Uterus (tissue), 4 donors: ENCODE results near the gene ZNF423. TPM values are rescaled to one million over a fixed set of nuclear protein-coding genes. Genes with fewer than 3 reads are reported as not detected.

Source experiments
- DNase-seq, 2 donors: peaks; one replicate each; pipeline ENCODE4 v3.0.0-alpha.2; 2019 to 2020
- H3K27ac ChIP-seq, 2 donors: fragments of 200-600 bp; sonication (generic); 1 replicate in 1 of 2; 2 replicates in 1 of 2; pipeline ENCODE4 v1.5.1; 2016 to 2018
- H3K27me3 ChIP-seq, 2 donors: fragments of 200-600 bp; sonication (generic); one replicate each; pipeline ENCODE4 v1.5.1; 2018 to 2019; ENCODE audit warnings: control low read depth in 1 of 2
- H3K36me3 ChIP-seq, 2 donors: fragments of 200-600 bp; sonication (generic); one replicate each; pipeline ENCODE4 v1.5.1; 2019; ENCODE audit warnings: control low read depth in 1 of 2
- H3K4me1 ChIP-seq, 2 donors: fragments of 200-600 bp; sonication (generic); one replicate each; pipeline ENCODE4 v1.5.1; 2018 to 2019; ENCODE audit warnings: control low read depth in 1 of 2
- H3K4me3 ChIP-seq, 2 donors: fragments of 200-600 bp; sonication (generic); 1 replicate in 1 of 2; 2 replicates in 1 of 2; pipeline ENCODE4 v1.5.1; 2018 to 2019; ENCODE audit warnings: mild to moderate bottlenecking in 1 of 2
- H3K9me3 ChIP-seq, 2 donors: fragments of 200-600 bp; sonication (generic); one replicate each; pipeline ENCODE4 v1.5.1; 2019; ENCODE audit warnings: control low read depth in 1 of 2
- POLR2A ChIP-seq, 2 donors: fragments of 450-650 bp; IDR thresholded peaks; one replicate each; pipeline ENCODE4 v1.6.1; 2016; ENCODE audit warnings: antibody characterized with exemption in 2 of 2, mild to moderate bottlenecking in 1 of 2, moderate library complexity in 1 of 2
- intact Hi-C: fragments of 100-400 bp; cut with DNase I; formaldehyde crosslinking; loops from one replicate; pipeline ENCODE4 v1.15.1; 2023; ENCODE audit warnings: low total_unique reads
- total RNA-seq, 4 donors: library from RNA; depleted of rRNA in 3 of 4; stranded (reverse); fragments of >200 nt in 3 of 4; gene quantifications; one replicate each; pipeline versions ENCODE4 v1.1.0 to v1.2.4, GENCODE V29; 2014 to 2023
- TF ChIP-seq, protein P1 (sequence below), 4 experiments: fragments of 200-600 bp in 2 of 4; fragments of 450-650 bp in 2 of 4; sonication (generic) in 2 of 4; IDR thresholded peaks; one replicate each; pipeline ENCODE4 v1.5.1; 2016 to 2019; ENCODE audit warnings: antibody characterized with exemption in 4 of 4, mild to moderate bottlenecking in 2 of 4, moderate library complexity in 1 of 4
- donor health status: DM: yes; HTN: yes; CAD: no.

The ZNF423 gene
- total RNA-seq, 4 donors from 2014 or later, result 7.1 to 33.5 (median 14.7) TPM

DNA sequence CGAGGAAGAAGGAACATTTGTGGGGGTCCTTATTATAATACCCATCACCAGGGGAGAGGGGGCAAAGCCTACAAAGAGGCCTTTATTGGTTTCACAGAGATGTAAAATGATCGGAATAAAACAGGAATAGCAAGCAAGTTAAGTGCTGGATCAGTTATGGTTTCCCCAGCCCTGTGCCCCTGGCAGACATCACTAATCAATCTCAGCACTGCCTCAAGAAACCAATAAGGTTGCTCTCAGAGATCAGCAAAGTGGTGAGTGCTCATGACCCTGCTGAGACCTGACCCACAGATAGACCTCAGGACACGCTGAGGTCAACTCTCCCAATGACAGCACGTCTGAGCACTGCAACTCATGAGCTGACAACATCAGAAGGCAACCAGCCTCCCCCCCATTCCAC lies 66.3 kb downstream of the ZNF423 start:
- intact Hi-C loops, result no loop called here
- H3K4me3 ChIP-seq, result no peak overlapping the region
- no peaks in the 10 kb centered on the region for H3K36me3 ChIP-seq
- H3K9me3 ChIP-seq, result no peaks in the 10 kb centered on the region
- peaks cover 3% of the 10 kb centered on the region in 2 donors for H3K4me1 ChIP-seq
- H3K27me3 ChIP-seq, result no peaks in the 10 kb centered on the region
- peak overlapping the region; percentile 81 to 82 for H3K27ac ChIP-seq
- no peak for TF ChIP-seq POLR2A (IDR thresholded peaks at IDR 0.05)
- TF ChIP-seq, protein P1, sequence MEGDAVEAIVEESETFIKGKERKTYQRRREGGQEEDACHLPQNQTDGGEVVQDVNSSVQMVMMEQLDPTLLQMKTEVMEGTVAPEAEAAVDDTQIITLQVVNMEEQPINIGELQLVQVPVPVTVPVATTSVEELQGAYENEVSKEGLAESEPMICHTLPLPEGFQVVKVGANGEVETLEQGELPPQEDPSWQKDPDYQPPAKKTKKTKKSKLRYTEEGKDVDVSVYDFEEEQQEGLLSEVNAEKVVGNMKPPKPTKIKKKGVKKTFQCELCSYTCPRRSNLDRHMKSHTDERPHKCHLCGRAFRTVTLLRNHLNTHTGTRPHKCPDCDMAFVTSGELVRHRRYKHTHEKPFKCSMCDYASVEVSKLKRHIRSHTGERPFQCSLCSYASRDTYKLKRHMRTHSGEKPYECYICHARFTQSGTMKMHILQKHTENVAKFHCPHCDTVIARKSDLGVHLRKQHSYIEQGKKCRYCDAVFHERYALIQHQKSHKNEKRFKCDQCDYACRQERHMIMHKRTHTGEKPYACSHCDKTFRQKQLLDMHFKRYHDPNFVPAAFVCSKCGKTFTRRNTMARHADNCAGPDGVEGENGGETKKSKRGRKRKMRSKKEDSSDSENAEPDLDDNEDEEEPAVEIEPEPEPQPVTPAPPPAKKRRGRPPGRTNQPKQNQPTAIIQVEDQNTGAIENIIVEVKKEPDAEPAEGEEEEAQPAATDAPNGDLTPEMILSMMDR (IDR thresholded peaks at IDR 0.05), result no peak
- DNase-seq, result no peak

DNA sequence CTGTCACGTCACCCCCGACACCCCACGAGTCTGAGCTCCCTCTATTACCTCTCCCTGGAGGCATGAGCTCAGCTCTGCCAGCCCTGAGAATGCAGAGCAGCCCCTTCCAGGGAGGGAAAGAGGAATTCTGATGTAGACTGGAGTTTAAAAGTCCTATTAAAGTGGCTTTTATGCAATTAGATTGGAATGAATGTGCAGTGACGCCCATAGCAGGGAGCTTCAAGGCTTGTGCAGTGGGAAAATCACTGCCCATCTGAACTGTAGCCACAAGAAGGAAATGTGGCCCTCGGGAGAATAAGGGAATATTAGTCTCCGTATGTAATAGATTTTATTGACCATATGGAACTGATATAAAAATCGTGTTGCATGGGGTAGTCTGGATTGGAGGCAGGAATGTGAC lies 66.9 kb downstream of the ZNF423 start:
- Histone ChIP-seq H3K4me3 (no peak overlapping the region), H3K36me3 (no peaks in the 10 kb centered on the region), H3K27me3 (no peaks in the 10 kb centered on the region), H3K4me1 (peaks cover 3% of the 10 kb centered on the region in 2 donors), H3K9me3 (no peaks in the 10 kb centered on the region), H3K27ac (peak overlapping the region; percentile 81 to 82)
- DNase-seq, result peak in 1 of 2 donors; percentile 30
- no peak for TF ChIP-seq POLR2A (IDR thresholded peaks at IDR 0.05)
- TF ChIP-seq, protein P1 (IDR thresholded peaks at IDR 0.05), result no peak
- intact Hi-C loops, result no loop called here

DNA sequence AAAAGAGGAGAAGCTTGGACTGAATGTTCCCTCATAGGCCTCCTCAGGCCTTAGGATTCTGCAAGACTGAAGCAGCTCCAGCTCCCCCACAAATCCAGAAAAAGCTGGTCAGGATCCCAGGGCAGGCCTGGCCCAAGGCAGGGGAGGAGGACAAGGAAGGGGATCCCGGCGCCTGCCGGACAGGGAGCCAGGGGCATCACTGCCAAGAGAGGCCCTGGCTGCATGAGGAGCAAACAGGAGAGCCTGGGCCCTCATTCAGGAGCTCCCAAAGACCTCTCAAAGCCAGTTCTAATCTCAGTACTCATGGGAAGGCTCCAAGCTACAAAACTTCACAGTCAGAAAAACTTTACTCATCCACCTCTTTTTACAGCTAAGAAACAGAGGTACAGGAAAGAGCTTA lies 67.3 kb downstream of the ZNF423 start:
- intact Hi-C loops, result no loop called here
- peak; percentile 73 to 84 for DNase-seq
- peak overlapping the region; percentile 81 to 82 for H3K27ac ChIP-seq

DNA sequence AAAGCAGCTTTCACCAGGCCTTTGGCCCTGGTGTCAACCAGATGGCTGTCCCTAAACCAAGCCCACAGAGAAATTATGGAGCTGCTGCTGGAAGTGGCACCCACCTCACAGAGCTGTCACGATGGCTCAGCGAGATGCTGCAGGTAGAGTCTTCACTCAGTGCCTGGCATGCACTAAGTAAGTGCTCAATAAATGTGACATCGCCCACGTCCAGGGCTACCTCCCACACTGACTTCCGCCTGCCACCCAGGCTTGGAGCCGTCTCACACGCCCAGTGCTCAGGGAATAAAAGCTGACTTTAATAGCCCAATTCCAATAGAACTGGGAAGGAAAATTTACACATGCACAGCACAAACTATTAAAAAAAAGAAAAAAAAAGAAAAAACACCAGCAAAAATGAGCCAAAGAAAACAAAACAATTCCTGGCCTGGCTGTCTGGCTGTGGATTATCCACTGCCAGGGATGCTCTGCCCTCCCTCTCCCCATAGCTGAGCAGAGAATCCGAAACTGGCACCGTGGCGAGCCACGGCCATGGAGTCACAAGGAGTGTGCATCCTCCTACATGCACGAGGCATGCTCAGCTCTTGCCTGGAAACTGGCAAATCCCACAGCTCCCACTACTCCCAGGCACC lies 68.9 kb downstream of the ZNF423 start:
- Histone ChIP-seq H3K36me3 (no peaks in the 10 kb centered on the region), H3K27me3 (no peaks in the 10 kb centered on the region), H3K27ac (peak overlapping the region; percentile 81 to 82), H3K9me3 (no peaks in the 10 kb centered on the region), H3K4me3 (no peak overlapping the region), H3K4me1 (peaks cover 3% of the 10 kb centered on the region in 2 donors)
- DNase-seq, result no peak
- intact Hi-C loops, result no loop called here
- TF ChIP-seq, protein P1 (IDR thresholded peaks at IDR 0.05), result no peak
- no peak for TF ChIP-seq POLR2A (IDR thresholded peaks at IDR 0.05)

More for the DNA sequence above, 67.3 kb downstream of the ZNF423 start:
- H3K4me1 ChIP-seq, result peaks cover 3% of the 10 kb centered on the region in 2 donors
- H3K9me3 ChIP-seq, result no peaks in the 10 kb centered on the region
- H3K4me3 ChIP-seq, result no peak overlapping the region
- no peaks in the 10 kb centered on the region for H3K36me3 ChIP-seq
- no peaks in the 10 kb centered on the region for H3K27me3 ChIP-seq
- TF ChIP-seq, protein P1 (IDR thresholded peaks at IDR 0.05), result no peak
- no peak for TF ChIP-seq POLR2A (IDR thresholded peaks at IDR 0.05)

DNA sequence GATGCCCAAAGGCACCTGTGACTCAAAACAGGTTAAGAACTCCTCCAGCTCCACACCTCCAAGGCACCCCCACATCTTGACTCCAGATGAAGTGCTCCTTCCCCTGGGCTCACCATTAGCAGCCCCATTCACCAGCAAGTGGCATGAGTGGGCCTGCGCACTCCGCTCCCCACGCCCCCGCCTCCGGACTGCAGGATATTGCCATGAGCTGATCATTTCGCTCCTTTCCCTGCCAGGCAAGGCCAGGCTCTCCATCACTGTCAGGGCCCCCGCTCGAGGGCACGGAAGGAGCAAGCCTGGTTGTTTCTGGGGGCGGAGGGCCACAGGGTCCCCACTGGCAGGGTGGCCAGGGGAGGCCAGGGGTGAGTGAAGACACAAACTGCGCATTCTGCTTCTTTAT lies 69.9 kb downstream of the ZNF423 start:
- H3K27ac ChIP-seq, result no peak overlapping the region
- peaks cover 3% of the 10 kb centered on the region in 2 donors for H3K4me1 ChIP-seq
- H3K36me3 ChIP-seq, result no peaks in the 10 kb centered on the region
- H3K9me3 ChIP-seq, result no peaks in the 10 kb centered on the region
- intact Hi-C loops, result no loop called here
- TF ChIP-seq POLR2A (IDR thresholded peaks at IDR 0.05), result no peak
- TF ChIP-seq, protein P1 (IDR thresholded peaks at IDR 0.05), result no peak
- no peak for DNase-seq
- H3K27me3 ChIP-seq, result no peaks in the 10 kb centered on the region
- no peak overlapping the region for H3K4me3 ChIP-seq
